EH (cell line): ENCODE measurements around the gene OTUD7B.
"Not testable (repeated sequence)": the region's sequence is repeated elsewhere in the genome, so short reads cannot be mapped to it uniquely, and the experiment has no call there.

Experiments
- DNase-seq: peaks from one replicate; pipeline ENCODE4 v3.0.0-alpha.2; 2015; ENCODE audit warnings: low read depth

The OTUD7B gene

DNA sequence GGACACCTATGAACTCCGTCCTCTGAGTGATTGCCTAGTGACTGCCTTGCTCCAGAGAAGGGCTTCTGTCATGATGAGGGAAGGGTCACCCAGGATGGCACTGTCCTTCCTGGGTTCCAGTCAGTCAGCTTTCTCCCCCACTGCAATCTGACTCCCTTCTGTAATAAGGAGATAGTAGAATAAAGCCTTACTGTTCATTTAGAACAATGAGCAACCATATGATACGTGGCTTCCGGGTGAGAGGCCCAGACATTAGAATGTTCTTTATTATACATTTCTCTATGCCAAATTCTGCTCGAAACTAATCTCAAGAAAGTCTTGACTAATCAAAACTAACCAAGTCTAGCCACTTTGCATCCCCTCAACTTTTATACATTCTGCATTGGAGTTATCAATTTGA, 65.3 kb downstream of the OTUD7B start:
- DNase-seq, result no peak

DNA sequence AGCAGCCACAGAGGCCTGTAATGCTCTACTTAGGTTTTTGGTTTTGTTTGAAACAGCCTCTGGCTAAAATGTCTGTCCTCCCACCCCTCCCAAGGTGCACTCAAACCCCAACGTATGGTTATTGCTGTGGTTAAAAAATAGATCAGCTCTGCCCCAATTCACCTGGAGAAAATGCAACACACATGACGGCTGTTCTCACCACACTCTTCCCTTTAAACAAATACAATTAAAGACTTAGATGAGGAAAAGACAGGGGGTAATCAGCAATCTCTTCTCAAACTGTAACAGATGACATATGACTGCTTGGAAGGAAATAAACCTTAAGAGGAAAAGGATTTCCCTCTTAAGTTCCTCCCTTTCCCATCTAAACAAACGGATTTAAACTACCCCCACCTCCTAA, 67.6 kb downstream of the OTUD7B start:
- no peak for DNase-seq

DNA sequence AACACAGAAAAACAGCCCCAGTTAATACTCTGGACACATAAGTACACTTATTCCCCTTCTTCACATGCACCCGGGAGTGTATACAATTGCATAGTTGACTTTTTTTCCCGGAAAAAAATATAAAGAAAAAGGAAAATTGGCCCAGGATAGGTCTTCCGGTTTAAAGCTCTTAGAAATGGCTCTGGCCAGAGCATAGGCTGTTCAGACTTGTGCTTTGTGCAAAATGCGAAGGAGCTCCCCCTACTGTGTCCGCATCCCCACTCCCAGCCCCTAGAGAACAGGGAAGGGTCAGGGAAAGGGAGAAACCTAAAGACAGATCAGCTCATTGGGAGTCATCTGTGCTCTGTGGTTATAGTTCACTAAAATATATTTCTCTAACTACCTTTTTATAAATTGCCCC, 68.3 kb downstream of the OTUD7B start:
- peak; percentile 27 for DNase-seq

DNA sequence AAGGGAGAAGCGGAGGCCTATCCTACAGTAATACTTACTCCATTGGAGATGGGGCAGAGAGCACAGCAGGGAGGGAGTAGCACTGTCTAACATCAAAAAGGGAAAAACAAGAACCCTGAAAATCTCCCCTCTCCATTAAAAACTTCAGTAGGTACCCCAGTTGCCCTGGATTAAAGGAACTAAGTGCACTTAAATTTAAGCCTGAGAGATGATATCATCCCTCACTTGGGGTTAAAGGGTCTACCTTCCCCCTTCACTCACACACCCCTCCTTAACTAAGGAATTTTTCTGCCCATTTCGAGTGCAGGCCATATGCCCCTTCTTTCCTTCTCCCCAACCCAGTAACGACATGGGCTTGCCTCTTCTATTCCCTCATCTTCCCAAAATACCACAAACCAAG, 70.1 kb downstream of the OTUD7B start:
- no peak for DNase-seq

DNA sequence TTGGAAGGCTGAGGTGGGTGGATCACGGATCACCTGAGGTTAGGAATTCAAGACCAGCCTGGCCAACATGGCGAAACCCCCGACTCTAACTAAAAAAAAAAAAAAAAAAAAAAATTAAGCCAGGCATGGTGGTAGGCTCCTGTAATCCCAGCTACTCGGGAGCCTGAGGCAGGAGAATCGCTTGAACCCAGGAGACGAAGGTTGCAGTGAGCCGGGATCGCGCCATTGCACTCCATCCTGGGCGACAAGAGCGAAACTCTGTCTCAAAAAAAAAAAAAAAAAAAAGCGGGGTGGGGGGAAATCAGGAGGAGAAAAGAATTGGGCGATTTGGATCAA, 71.9 kb downstream of the OTUD7B start:
- DNase-seq, result not testable (repeated sequence)

DNA sequence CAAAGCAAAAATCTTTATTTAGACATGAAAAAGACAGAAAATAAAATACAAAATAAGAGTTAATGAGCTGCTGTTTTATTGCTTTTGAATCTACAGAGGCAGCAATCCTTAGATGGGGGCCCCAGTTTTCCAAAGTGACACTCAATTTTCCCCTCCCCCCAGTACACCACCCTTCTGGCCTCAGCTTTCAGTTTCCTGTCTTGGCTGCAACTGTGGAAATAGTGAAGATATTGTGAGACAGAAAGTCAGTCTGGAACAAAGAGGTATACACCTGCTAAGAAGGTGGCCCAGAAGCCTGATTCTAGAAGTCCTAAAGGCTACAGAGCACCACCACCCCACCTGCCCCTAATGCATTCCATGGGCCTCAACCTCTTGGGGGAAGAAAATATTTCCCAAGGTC, 72.8 kb downstream of the OTUD7B start:
- no peak for DNase-seq

DNA sequence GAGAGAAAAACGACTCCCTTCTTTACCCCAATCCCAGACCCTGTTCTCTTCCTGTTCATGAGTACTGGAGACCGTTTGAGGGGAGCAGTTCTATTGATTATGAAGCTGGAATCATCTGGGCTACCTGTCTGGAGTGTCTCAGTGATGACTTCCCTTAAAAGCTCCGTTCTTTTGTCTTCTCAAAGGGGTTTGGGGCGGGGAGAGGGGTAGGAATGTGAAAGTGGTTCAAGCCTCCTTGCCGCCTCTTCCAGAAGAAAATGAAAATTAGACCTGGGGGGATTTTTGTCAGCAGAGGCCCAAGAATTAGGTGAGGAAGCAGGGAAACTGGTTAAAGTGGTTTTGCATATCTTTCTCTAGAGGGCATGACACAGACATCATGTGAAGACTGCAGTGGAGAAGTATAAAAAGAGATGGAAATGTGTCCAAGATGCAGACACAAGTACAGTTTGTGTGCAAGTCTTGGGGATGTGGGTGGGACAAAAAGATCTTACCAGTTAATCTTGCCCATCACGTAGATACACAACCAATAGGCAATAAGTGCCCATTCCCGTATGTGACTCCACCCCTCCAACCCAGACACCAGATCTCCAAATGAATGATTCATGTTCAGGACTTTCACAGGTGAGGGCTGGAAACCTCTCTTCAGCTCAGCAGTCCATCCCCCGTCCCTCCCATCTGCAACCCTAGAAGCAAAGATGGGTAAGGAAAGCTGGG, 73.4 kb downstream of the OTUD7B start:
- DNase-seq, result peak; percentile 53

DNA sequence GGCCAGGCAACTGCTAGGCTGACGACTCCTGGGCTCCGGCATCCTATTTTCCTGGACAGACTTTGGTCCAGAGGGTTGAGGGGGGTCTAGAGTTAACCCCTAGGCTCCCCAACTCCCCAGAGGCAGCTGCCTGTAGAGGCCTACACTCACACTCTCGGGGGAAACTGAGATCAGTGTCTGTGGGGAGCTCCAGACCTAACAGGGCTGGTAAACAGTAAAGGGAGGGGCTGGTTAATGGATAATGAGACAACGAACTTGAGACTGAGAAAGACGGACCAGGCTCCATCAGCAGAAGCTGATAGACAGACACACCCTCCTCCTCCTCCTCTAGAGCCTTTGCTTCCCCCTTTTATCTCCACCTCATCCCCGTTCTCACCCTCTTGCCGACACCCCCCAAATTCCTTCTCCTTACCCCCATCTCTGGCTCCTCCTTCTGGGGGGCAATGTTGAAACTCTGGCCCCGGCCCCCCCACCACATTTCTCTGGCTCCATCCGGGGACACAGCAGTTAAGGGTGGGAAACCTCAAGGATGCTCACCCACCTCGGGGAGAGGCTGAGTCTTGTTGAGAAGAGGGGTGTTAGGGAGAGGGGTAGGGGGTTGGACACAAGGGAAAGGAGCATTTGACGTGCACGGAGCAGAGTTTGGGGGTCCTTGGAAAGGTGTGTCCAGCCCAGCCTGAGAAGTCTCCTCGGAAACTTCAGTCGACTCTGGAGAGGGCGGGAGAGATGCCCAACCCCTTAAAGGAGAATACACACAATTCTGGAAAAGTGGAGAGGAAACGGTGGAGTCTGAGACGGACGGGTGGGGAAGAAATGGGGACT, 74.1 kb downstream of the OTUD7B start, which contains the start of gene MTMR11:
Gene MTMR11, minus strand, starts transcription at position 710 of the 822 bp plus-strand sequence. Its CDS starts 232 bp downstream, at position 478.
- DNase-seq, result peak; percentile 59

DNA sequence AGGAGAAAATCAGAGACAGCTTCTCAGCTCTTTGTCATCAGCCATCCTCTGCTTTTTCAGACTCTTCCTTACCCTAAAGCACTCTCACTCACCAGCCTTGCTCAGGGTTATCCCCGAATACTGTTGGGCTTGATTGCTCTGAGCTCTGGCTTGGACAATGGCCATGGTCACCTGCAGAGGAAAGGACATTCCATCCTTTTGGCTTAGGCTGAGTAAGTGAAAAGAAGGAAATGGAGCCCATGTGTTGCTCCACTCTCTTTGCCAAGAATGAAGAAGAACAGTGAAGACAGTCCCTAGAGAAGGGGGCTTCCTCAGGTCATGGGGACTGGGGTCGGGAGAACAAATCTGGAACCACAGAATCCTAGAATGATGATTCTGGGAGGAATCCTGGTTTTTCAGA, 76.2 kb downstream of the OTUD7B start:
- DNase-seq, result no peak

DNA sequence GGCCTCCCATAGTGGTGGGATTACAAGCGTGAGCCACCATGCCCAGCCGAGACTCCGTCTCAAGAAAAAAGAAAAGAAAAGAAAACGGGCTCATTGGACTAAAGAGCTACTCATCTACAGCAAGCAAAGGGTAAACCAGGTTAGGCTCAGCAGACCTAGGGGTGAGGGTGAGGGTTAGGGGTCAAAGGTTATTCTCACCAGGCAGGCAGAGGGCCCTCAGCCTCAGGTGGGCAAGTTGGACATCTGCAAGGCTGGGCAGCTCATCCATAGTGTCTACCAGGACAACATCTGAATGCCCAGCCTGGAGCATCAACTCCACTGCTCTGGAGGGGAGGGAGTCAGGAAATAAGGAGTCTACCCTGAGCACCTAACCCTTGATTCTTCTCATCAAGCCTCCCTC, 77.3 kb downstream of the OTUD7B start:
- DNase-seq, result no peak

DNA sequence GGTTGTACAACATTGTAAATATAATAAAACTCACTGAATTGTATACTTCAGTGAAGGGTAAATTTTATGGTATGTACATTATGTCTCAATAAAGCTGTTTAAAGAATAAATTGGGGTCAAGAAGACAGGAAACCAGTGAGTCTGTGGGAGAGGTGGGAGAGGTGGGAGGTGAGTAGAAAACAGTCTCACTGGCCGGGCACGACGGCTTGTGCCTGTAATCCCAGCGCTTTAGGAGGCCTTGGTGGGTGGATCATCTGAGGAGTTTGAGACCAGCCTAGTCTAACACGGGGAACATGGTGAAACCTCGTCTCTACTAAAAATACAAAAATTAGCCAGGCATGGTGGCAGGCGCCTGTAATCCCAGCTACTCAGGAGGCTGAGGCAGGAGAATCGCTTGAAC, 78.1 kb downstream of the OTUD7B start:
- no peak for DNase-seq

DNA sequence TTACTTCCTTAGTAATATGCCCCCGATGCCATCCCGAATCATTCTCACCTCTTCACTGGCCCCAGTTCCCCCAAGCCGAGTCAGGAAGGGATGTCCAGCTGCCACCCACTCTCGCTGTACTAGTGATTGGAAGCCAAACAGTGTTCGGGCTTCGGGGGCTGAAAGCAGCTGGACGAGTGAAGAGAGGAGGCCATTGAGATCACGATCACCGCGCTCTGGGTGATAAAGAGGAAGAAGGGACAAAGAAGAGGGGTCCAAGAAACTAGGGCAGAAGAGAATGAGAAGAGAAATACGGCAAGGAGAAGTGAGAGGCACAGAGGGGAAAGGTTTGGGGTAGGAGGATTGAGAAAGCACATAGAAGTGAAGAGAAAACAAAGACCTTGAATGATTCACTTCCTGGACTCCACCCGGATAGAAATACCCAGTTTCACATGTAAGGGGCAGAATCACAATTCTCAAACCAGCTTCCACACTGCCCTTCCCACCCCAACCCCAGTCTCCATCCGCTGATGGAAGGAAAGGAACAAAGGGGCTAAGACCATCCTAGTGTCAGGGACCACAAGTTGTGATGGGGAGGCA, 79.2 kb downstream of the OTUD7B start:
- no peak for DNase-seq

DNA sequence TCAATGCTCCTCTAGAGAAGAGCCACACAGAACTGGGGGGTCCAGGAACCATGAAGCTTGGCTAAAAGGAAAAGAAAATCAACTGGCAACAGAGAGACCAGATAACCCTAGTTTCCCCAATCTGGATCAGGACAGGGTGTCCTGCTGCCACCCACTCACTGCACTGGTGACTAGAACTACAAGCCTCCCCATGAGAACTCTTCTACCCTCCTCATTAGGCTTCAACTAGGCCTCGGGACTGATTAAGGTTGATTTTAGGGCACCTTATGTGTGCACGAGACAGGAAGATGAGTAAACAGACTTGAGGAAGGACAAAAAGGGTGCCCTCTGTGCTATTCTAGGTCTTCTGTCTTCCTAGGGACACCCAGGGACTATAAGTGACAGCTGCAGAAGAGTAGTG, 80.7 kb downstream of the OTUD7B start:
- no peak for DNase-seq

DNA sequence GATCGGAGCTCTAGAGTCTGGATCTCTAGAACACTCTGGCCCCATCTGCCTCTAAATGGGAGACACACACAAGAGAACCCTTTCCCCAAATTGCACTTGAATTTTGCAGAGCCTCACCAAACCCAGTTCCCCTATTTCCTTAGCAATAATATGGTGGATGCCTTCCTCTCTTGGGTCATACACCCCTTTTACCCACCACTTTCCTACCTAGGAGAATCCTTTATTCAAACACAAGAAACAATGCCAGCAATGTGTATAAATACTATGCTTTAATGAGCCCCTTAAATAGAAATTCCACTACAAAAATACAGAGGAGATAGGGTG, 82.2 kb downstream of the OTUD7B start:
- DNase-seq, result no peak

DNA sequence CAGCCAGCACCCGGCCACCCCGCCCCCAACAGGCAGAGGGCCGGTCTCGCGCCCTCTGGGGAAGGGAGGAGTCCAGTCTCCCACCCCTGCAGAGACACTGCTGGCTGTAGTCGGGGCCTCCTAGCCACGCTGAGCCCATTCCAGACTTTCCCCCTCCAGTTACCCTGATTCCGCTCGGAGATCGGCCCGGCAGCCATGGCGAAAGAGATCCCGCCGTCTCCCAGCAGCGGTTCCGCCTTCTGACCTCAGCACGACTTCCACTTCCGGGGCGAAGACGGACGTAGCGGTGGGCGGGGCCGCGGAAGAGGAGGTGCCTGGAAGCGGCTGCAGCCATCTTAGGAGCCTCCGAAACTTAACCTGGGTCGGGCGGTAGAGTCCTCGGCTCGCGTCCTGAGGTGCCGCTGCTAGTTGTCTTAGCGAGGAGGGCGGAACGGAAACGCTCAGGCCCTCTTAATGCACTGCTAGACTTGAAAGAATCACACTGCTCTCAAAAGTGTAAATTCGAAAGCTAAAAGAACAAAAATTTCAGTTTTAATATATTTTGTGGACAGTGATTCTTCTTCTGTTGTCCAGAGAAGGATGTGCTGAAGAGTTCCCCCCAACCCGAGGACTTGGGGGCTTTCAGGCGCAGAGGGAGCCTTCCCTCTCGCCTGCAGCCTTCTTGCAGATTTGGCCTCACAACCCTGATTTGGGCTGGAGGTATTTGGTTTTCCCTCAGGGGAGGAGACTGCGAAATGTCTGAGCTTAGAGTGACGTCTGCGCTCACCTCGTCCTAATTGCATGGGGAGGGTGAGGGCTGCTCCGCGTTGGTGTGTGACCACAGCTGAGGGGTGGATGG, 82.7 kb downstream of the OTUD7B start, which contains the start of gene SF3B4:
Gene SF3B4, minus strand, starts transcription at position 241 of the 838 bp plus-strand sequence. Its CDS starts 44 bp downstream, at position 197.
- DNase-seq, result peak; percentile 95

DNA sequence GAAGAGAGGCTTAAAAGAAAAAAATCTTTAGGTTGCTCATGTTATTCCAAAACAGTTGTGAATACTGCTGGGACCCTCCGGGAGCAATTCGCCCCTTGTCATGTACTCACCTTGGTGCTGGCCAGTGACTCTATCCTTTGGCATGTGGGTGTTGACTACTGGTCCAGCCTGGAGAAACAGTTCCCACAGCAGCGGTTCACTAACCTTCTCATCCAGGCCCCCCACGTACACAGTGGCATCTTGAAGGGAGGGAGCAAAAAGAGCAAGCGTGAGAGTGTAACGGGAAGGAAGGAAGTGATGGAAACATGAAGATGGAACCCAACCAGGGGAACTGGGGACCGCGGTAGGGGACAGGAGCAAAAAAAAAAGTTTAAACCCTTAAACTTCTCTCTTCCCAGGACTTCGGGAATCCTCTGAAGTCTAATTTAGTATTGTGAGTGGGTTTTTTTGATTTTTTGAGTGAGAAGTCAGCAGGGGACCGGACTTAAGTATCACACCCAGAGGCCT, 83.4 kb downstream of the OTUD7B start:
- peak; percentile 45 for DNase-seq

DNA sequence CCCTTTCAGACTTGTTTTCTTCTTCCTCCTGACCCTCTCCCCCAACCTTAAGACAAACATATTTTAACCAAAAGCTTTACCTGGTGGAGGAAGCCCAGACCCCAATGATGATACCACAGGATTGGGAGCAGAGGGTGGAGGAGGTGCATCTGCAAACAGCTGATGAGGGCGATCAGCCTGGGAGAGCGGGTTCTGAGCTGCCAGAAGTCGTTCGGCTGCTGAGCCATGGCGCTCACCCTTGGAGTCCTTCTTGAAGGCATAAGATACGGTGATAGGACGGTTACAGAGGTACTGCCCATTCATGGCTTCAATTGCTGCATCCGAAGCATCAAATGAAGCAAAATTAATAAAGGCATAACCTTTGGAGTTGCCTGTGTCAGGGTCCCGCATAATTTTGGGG, 84.2 kb downstream of the OTUD7B start:
- DNase-seq, result no peak

DNA sequence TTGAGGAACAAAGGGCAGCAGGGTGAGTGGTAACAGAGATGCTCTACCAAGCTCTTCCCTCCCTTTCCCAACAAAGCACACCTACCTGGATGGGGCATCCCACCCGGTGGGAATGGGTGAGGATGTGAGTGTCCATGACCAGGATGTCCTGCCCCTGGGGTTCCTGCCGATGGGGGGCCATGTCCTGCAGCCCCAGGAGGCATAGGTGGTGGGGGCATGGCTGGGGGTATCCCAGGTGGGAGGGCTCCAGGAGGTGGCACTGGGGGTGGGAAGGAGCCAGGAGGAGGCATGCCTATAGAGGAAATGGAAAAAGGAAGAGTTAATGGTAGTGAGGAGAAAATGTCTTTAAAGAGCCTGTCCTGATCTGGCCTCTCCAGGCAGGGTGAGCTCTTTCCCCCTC, 84.8 kb downstream of the OTUD7B start:
- DNase-seq, result no peak

DNA sequence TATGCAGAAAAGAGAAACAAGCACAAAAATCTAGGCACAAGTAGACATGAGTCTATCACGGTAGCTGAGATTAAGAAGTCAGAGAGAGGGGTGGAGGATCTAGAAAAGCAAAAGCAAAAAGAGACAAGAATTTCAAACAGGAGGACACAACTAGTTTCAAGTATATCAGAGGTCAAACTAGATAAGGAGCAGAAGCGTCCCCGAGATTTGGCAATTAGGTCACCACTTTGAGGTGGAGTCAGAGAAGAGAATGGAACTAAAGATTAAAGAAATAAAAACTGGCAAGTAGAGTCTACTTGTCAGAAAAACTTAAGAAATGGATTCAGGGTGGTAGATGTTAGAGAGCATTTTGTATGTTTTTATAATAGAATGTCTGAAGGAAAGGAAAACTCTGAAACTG, 85.2 kb downstream of the OTUD7B start:
- no peak for DNase-seq

DNA sequence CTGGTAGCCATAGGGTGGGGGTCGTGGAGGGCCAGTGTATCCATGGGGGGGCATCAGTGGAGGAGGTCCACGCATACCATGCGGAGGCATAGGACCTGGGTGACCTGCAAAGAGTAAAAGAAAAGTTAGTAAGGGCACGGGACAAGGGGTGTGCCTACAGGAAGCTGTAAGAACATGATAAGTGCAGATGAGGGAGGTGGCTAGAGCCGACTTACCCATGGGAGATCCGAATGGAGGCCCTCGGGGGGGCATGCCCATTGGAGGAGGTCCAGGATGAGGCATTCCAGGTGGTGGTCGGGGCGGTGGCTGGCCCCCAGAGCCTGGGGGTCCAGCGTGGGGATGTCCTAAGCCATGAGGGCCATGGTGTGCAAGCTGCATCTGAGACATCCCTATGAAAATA, 86.9 kb downstream of the OTUD7B start:
- no peak for DNase-seq

DNA sequence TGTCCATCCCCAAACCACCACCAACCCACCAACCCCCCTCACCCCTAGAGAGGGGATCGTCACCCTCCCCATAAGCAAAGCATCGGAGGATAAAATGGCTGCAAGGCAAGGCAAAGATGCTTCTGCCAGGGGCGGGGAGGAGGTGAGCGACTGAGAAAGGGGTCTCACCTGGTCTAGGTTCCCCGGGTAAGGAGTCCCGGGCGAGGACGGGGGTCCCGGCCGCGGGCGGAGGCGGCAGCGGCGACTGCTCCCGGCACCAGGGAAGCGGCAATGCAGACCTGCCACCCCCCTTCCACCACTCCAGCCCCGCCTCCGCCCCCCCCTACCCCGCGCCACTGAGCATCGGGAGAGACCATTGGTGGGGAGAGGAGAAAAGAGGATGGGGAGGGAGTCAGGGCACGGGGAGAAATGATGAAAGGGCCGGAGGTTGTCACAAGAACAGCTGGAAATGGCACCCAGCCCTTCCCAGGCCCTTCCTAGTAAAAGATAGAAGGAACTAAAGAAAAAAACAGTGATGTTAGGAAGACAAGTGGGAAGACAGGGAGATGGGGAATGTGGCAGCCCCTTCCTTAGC, 92.9 kb downstream of the OTUD7B start, which contains the start of gene SV2A:
Gene SV2A, minus strand, starts transcription at position 274 of the 574 bp plus-strand sequence. CDS start 4,004 bp downstream, outside the sequence.
- peak; percentile 72 for DNase-seq

DNA sequence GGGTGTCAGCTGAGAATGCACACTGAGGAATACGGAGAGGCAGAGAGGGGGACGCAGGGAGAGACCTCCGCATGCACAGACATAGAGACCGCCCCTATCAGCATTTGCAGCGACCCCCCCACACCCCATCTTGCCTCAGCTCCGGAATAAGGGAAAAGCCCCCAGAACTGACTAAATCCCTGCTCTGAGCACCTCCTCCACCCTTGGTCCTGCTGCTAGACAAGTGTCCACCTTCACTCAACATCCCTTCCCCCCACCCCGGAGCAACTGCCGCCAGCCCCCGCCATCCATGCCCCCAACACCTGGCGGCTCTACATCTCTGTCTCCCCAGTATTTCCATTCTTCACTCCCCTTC, 93.7 kb downstream of the OTUD7B start:
- DNase-seq, result no peak
